ENCODE results near the gene EEF2K.
A peak's percentile ranks its signal among the peaks of the same experiment; 100 is the strongest.

The EEF2K gene

DNA sequence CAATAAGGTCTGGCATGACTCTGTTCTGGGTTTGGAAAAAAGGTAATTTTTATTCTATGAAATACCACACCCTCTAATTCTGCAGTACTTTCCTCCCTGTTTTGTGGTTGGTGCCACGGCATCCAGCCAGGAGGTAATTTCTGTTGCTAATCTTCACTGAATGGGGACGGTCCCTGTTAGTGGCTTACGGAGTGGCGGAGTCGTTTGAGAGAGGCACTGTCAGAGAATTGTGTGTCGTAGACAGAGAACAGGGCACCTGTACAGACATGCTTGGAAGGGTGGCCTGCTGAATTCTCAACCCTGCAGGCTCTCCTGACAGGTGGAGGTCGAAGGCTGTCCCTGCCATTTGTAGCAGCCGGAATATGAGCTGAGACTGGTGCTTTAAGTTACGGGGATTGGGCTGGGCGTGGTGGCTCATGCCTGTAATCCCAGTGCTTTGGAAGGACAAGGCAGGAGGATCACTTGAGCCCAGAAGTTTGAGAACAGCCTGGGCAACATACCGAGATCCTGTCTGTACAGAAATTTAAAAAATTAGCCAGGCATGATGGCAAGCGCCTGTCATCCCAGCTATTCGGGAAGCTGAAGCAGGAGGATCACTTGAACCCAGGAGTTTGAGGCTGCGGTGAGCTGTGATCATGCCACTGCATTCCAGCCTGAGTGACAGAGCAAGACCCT lies 33.2 kb downstream of the EEF2K start:
- DNase-seq, result no peak

- DNase-seq, result no peak
Measured at GRCh38 chr16:22240023-22240710, 34.1 kb downstream of the EEF2K start.

- DNase-seq, result no peak
Measured at GRCh38 chr16:22250522-22250921, 44.4 kb downstream of the EEF2K start.

- peak in 5 of 56 donors; percentile 2 to 16 (median 6) for DNase-seq
Measured at GRCh38 chr16:22252317-22252716, 46.2 kb downstream of the EEF2K start.

DNA sequence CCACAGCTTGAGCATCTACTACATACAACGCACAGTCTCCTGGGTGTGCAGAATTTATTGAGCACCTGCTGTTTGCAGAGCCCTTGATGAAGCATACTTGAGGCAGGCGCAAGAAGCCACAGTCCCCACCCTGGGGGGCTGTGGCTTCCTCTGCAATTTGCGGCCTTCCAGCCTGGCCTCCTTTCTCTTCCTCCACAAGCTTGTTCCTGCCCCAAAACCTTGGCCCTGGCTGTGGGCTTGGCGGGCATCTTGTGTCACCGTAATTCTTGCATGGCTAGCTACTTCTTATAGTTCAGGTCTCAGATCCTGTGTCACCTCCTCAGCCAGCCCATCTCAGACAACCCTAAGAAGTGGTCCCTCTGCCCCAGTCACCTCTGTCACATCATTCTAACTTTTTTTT lies 47.2 kb downstream of the EEF2K start:
- no peak for DNase-seq

DNA sequence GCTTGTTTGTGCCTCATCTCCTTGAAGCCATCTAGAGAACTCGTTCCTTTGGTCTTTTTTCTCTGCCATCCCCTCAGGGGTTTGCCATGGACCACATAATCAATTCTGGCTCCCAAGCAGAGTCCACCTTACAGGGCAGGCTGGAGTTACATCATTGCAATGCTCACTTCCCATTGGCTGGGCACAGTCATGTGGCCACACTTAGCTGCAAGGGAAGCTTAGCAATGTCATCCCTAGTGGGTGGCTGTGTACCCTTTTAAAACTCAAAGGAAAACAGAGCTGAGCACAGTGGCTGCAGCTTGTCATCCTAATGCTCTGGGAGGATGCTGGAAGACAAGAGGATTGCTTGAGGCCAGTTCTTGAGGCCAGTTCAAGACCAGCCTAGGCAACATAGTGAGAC lies 49.3 kb downstream of the EEF2K start:
- no peak for DNase-seq

DNA sequence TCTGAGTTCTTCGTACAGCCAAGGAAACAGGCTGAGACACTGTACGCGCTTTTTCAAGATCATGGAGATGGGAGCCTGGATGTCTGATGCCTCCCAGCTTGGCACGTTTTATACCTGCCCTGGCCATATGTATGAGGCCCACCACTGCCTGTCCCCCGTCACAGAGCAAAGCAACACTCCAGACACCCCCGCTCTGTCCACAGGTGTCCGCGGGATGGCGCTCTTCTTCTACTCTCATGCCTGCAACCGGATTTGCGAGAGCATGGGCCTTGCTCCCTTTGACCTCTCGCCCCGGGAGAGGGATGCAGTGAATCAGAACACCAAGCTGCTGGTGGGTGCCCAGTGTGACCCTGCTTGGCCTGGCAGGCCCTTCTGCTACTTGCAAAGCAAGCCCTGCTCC lies 51.4 kb downstream of the EEF2K start:
- no peak for DNase-seq

DNA sequence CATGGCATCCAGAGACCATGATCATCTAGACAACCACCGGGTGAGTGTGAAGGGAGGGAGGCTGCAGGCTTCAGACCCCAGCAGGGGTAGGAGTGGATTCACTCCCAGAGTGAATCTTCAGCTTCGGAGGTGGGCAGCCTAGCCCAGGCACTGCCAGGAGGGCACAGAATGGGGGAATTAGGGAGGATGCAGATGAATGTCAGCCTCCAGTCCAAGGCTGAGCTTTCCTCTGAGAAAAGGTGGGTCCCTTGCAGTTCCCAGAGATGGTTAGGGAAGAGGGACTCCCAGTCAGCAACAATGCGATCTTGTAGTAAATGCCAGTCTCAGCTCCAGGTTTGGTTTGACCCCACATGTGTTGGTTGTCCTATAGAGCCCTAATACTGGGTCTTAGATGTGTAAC lies 54.4 kb downstream of the EEF2K start:
- no peak for DNase-seq

GRCh38 chr16:22262460-22262859 lies 56.4 kb downstream of the EEF2K start:
- DNase-seq, result no peak

GRCh38 chr16:22264786-22265185 lies 58.7 kb downstream of the EEF2K start:
- no peak for DNase-seq

DNA sequence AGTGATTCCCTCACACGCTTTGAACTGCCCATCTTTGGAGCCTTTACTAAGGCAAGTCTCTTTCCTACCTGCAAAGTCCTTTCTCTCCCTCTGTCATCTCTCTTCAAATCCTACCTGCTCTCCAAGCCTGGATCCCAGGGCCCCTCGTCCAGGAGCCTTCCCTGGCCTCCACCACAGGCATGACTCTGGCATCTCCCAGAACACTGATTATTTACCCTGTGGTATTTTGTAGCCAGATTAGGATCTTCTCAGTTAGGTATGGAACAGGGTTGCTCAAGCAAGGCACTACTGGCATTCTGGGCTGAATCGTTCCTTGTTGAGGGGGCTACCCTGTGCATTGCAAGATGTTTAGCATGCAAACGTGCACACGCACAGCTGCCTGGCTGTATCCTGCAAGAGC lies 59.3 kb downstream of the EEF2K start:
- DNase-seq, result peak in 1 of 56 donors; percentile 0

DNA sequence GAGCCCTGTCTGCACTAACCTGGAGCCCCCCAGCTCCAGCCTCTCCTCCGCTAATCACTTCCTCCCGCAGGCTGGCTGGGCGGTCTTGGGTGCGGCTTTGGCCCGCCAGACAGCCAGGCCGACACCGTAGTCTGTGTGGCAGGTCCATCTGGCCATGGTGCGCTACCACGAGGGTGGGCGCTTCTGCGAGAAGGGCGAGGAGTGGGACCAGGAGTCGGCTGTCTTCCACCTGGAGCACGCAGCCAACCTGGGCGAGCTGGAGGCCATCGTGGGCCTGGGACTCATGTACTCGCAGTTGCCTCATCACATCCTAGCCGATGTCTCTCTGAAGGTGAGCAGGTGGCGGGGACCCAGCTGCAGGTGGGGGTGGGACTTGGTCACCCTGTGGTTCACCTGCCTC lies 60.5 kb downstream of the EEF2K start:
- no peak for DNase-seq

- no peak for DNase-seq
Measured at GRCh38 chr16:22267764-22268163, 61.7 kb downstream of the EEF2K start.

GRCh38 chr16:22270525-22270924 lies 64.4 kb downstream of the EEF2K start:
- no peak for DNase-seq

- no peak for DNase-seq
Measured at GRCh38 chr16:22272870-22273650, 67.0 kb downstream of the EEF2K start.

DNA sequence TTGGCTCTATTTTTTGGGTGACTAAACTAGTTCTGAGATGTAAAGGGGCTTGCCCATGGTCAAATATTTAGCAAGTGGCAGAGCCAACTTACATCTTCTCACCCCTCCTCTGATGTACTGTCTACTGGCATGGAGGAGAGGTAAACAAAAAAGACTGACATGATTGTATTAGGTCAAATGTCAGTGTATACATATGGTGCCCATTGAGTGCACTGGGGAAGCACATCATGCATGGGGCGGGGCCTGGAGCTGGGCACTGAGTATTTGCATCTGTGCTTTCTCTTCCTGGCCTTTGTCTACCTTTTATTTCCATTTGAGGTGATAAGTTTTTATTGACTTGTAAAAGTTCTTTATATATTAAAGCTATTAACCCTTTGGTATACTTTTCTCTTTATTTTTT lies 68.8 kb downstream of the EEF2K start:
- DNase-seq, result no peak

- no peak for DNase-seq
Measured at GRCh38 chr16:22278441-22279230, 72.6 kb downstream of the EEF2K start.

DNA sequence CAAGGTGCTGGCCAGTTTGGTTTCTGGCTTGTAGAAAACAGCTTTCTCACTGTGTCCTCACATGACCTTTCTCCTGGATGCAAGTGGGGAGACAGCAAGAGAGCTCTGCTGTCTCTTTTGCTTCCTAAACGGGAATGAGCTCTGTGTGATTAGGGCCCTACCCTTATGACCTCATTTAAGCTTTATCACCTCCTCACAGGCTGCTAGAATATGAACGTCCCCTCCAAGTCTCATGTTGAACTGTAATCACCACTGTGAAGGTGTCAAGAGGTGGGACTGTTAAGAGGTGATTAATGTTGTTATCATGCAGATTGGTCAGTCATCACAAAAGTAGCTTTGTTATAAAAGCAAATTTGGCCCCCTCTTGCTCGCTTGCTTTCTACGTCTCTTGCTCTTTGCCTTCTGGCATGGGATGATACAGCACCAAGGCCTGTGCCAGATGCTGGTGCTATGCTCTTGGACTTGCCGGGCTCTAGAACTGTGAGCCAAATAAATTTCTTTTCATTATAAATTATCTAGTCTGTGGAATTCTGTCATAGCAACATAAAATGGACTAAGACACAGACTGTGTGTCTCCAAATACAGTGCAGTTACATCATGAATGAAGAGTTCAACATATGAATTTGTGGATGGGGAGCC lies 76.3 kb downstream of the EEF2K start:
- no peak for DNase-seq

- no peak for DNase-seq
Measured at GRCh38 chr16:22284637-22285036, 78.6 kb downstream of the EEF2K start.

GRCh38 chr16:22285080-22285479 lies 79.0 kb downstream of the EEF2K start:
- DNase-seq, result no peak

DNA sequence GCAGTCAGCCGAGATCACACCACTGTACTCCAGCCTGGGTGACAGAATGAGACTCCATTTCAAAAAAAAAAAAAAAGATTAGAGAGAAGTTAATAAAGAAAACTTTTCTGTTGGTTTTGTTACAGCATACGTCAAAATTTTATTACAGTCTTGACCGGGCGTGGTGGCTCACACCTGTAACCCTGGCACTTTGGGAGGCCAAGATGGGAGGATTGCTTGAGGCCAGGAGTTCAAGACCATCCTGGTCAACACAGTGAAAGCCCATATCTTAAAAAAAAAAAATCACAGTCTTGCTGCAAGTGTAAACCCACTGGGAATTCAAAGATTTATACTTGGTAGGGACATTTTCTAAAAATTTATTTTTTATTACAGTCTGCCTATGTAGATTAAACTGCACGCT lies 84.9 kb downstream of the EEF2K start:
- no peak for DNase-seq

Data from nucleus accumbens (tissue), 56 donors.